ENCODE results near the gene SMIM44. TPM values are rescaled to one million over a fixed set of nuclear protein-coding genes. Genes with fewer than 3 reads are reported as not detected.
A peak's percentile ranks its signal among the peaks of the same experiment; 100 is the strongest.

Gene SMIM44
- total RNA-seq, 1 donor from 2014 or later: not detected

- no peak overlapping the region for H3K4me3 ChIP-seq
- TF ChIP-seq CTCF (IDR thresholded peaks at IDR 0.05): no peak
- no peak for TF ChIP-seq POLR2AphosphoS5 (IDR thresholded peaks at IDR 0.05; ENCODE audit: insufficient read depth in 1 of 2, low read depth in 1 of 2)
- TF ChIP-seq POLR2A (IDR thresholded peaks at IDR 0.05): no peak
- no peak for DNase-seq (ENCODE audit: extremely low spot score in 2 of 2)
- no peaks in the 10 kb centered on the region for H3K9me3 ChIP-seq
- H3K27me3 ChIP-seq: no peaks in the 10 kb centered on the region
- peaks cover 33% of the 10 kb centered on the region for H3K4me1 ChIP-seq
- peaks cover 0 to 51% of the 10 kb centered on the region in 2 donors for H3K36me3 ChIP-seq
- H3K27ac ChIP-seq: no peak overlapping the region
- intact Hi-C loops (cut with DNase I): no loop called here
Measured at GRCh38 chr19:3524078-3524842, 41.0 kb upstream of the SMIM44 start.

- peaks cover 0 to 54% of the 10 kb centered on the region in 2 donors for H3K36me3 ChIP-seq
- DNase-seq (ENCODE audit: extremely low spot score in 2 of 2): no peak
- no peaks in the 10 kb centered on the region for H3K9me3 ChIP-seq
- H3K27me3 ChIP-seq: no peaks in the 10 kb centered on the region
- peaks cover 39% of the 10 kb centered on the region for H3K4me1 ChIP-seq
- no peak overlapping the region for H3K27ac ChIP-seq
- H3K4me3 ChIP-seq: no peak overlapping the region
- TF ChIP-seq CTCF (IDR thresholded peaks at IDR 0.05): no peak
- no peak for TF ChIP-seq POLR2A (IDR thresholded peaks at IDR 0.05)
- TF ChIP-seq POLR2AphosphoS5 (IDR thresholded peaks at IDR 0.05; ENCODE audit: insufficient read depth in 1 of 2, low read depth in 1 of 2): no peak
- intact Hi-C loops (cut with DNase I): no loop called here
Measured at GRCh38 chr19:3523361-3524077, 40.3 kb upstream of the SMIM44 start.

- no peak for DNase-seq (ENCODE audit: extremely low spot score in 2 of 2)
- H3K4me3 ChIP-seq: no peak overlapping the region
- peaks cover 42% of the 10 kb centered on the region for H3K4me1 ChIP-seq
- H3K36me3 ChIP-seq: peaks cover 0 to 48% of the 10 kb centered on the region in 2 donors
- H3K27ac ChIP-seq: no peak overlapping the region
- H3K9me3 ChIP-seq: no peaks in the 10 kb centered on the region
- intact Hi-C loops (cut with DNase I): no loop called here
- no peak for TF ChIP-seq POLR2A (IDR thresholded peaks at IDR 0.05)
- no peak for TF ChIP-seq POLR2AphosphoS5 (IDR thresholded peaks at IDR 0.05; ENCODE audit: insufficient read depth in 1 of 2, low read depth in 1 of 2)
- TF ChIP-seq CTCF (IDR thresholded peaks at IDR 0.05): no peak
- no peaks in the 10 kb centered on the region for H3K27me3 ChIP-seq
Measured at GRCh38 chr19:3522421-3523360, 39.5 kb upstream of the SMIM44 start.

- H3K36me3 ChIP-seq: peaks cover 0 to 33% of the 10 kb centered on the region in 2 donors
- TF ChIP-seq CTCF (IDR thresholded peaks at IDR 0.05) (no peak), POLR2AphosphoS5 (IDR thresholded peaks at IDR 0.05; ENCODE audit: insufficient read depth in 1 of 2, low read depth in 1 of 2) (peak in 1 of 2 donors; percentile 76), POLR2A (IDR thresholded peaks at IDR 0.05) (no peak)
- peaks cover 58% of the 10 kb centered on the region for H3K4me1 ChIP-seq
- DNase-seq (ENCODE audit: extremely low spot score in 2 of 2): no peak
- no peaks in the 10 kb centered on the region for H3K9me3 ChIP-seq
- H3K27ac ChIP-seq: peak overlapping the region; percentile 68
- H3K4me3 ChIP-seq: no peak overlapping the region
- H3K27me3 ChIP-seq: no peaks in the 10 kb centered on the region
- intact Hi-C loops (cut with DNase I): no loop called here
Measured at GRCh38 chr19:3521104-3521445, 37.8 kb upstream of the SMIM44 start.
